MG63 (cell line): ENCODE results near the gene ZNF214. TPM values are rescaled to one million over a fixed set of nuclear protein-coding genes. Genes with fewer than 3 reads are reported as not detected.
"Not testable (repeated sequence)": the region's sequence is repeated elsewhere in the genome, so short reads cannot be mapped to it uniquely, and the experiment has no call there.

Experiments
- DNase-seq: peaks from one replicate; pipeline ENCODE4 v3.0.0-alpha.2; 2020
- H3K27me3 ChIP-seq: fragments of 250-450 bp; sonication (Bioruptor Pico); 2 replicates; pipeline ENCODE4 v1.5.1; 2020; ENCODE audit warnings: mild to moderate bottlenecking, moderate library complexity
- H3K36me3 ChIP-seq: fragments of 250-450 bp; sonication (Bioruptor Pico); 2 replicates; pipeline ENCODE4 v1.5.1; 2020; ENCODE audit warnings: mild to moderate bottlenecking, moderate library complexity
- H3K4me3 ChIP-seq: fragments of 250-450 bp; sonication (Bioruptor Pico); 2 replicates; pipeline ENCODE4 v1.5.1; 2020; ENCODE audit warnings: mild to moderate bottlenecking, moderate library complexity
- H3K9me3 ChIP-seq: fragments of 250-450 bp; sonication (Bioruptor Pico); 2 replicates; pipeline ENCODE4 v1.5.1; 2020; ENCODE audit warnings: mild to moderate bottlenecking, moderate library complexity
- total RNA-seq: library from RNA; depleted of rRNA; stranded (reverse); fragments of >200 nt; shearing (Covaris generic); gene quantifications from 2 replicates; pipeline ENCODE4 v1.2.3, GENCODE V29; 2014; ENCODE audit warnings: low replicate concordance; rRNA removed

Gene ZNF214
- total RNA-seq, 1 experiment from 2014 or later = 1.1 TPM

GRCh38 chr11:6995703-6996102, 24.4 kb downstream of the ZNF214 start:
- no peaks in the 10 kb centered on the region for H3K36me3 ChIP-seq
- no peak for DNase-seq
- no peak overlapping the region for H3K4me3 ChIP-seq
- H3K9me3 ChIP-seq = no peaks in the 10 kb centered on the region
- H3K27me3 ChIP-seq = no peaks in the 10 kb centered on the region

- H3K36me3 ChIP-seq = no peaks in the 10 kb centered on the region
- H3K27me3 ChIP-seq = no peaks in the 10 kb centered on the region
- no peak overlapping the region; the same call in 1 of the 2 replicates for H3K4me3 ChIP-seq
- peak; percentile 69 for DNase-seq
- H3K9me3 ChIP-seq = no peaks in the 10 kb centered on the region
Measured at GRCh38 chr11:6992457-6993417, 27.4 kb downstream of the ZNF214 start.

- DNase-seq = no peak
- no peaks in the 10 kb centered on the region for H3K36me3 ChIP-seq
- no peak overlapping the region for H3K4me3 ChIP-seq
- H3K27me3 ChIP-seq = no peaks in the 10 kb centered on the region
- no peaks in the 10 kb centered on the region for H3K9me3 ChIP-seq
Measured at GRCh38 chr11:6992026-6992425, 28.1 kb downstream of the ZNF214 start.

- no peak overlapping the region for H3K4me3 ChIP-seq
Measured at GRCh38 chr11:6991227-6991626, 28.9 kb downstream of the ZNF214 start.

DNA sequence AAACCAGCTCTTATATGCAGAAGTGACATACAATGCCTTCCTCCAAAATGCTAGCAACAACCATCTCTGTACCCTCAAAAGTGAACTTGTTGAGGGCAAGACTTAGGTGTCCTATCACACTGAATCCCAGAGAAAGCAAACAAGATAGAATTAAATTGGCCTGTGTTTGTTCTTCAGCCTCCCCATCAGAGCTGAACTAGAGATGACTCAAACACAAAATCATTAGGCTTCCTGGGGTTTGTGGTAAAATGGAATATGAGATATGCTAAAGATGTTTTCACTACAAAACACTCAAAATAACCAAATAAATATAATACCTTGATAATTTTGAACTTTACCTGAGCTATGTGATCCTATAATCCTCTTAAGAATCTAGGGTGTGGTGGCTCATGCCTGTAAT, 31.6 kb downstream of the ZNF214 start:
- Histone ChIP-seq H3K27me3 (no peaks in the 10 kb centered on the region), H3K36me3 (no peaks in the 10 kb centered on the region), H3K9me3 (0 out of 2 replicates have a peak, but pooled peaks cover 3% of the 10 kb centered on the region), H3K4me3 (no peak overlapping the region)
- no peak for DNase-seq

More at GRCh38 chr11:6991227-6991626, 28.9 kb downstream of the ZNF214 start:
- Histone ChIP-seq H3K36me3 (no peaks in the 10 kb centered on the region), H3K9me3 (0 out of 2 replicates have a peak, but pooled peaks cover 3% of the 10 kb centered on the region), H3K27me3 (no peaks in the 10 kb centered on the region)
- no peak for DNase-seq

DNA sequence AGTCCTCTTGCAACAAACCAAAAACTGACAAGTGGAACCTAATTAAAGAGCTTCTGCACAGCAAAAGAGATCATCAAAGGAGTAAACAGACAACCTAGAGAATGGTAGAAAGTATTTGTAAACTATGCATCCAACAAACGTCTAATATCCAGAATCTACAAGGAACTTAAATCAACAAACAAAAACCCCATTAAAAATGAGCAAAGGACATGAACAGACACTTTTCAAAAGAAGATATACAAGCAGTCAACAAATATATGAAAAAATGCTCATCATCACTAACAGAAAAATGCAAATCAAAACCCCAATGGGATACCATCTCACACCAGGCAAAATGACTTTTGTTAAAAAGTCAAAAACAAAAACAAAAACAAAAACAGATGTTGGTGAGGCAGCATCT, 33.7 kb downstream of the ZNF214 start:
- 0 out of 2 replicates have a peak, but pooled peaks cover 3% of the 10 kb centered on the region for H3K9me3 ChIP-seq
- H3K36me3 ChIP-seq = no peaks in the 10 kb centered on the region
- DNase-seq = no peak
- H3K4me3 ChIP-seq = no peak overlapping the region
- H3K27me3 ChIP-seq = no peaks in the 10 kb centered on the region

- Histone ChIP-seq H3K4me3 (no peak overlapping the region), H3K27me3 (no peaks in the 10 kb centered on the region), H3K36me3 (no peaks in the 10 kb centered on the region), H3K9me3 (no peaks in the 10 kb centered on the region)
- no peak for DNase-seq
Measured at GRCh38 chr11:6979365-6979764, 40.8 kb downstream of the ZNF214 start.

- H3K9me3 ChIP-seq, H3K4me3 ChIP-seq, H3K27me3 ChIP-seq, H3K36me3 ChIP-seq: not testable (repeated sequence)
- DNase-seq = peak; percentile 15
Measured at GRCh38 chr11:6969854-6970253, 50.3 kb downstream of the ZNF214 start.

DNA sequence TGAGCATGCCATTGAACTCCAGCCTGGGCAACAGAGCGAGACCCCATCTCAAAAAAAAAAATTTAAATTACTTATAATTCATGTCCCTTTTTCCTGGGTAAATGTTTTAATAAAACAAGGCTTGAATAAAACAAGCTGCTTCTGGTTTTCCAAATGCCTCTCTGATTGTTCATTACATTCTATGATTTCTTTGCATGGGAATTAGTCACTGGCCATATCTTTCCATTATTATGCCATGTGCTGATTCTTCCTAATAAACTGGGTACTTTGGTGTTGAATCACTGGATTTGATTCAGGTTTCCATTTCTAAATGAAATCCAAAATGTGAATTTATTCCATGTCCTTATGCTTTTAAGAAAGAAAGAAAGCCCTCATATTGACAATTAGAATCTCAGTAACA, 51.3 kb downstream of the ZNF214 start:
- Histone ChIP-seq H3K27me3 (no peaks in the 10 kb centered on the region), H3K9me3 (peaks cover 4% of the 10 kb centered on the region; the same call in 1 of the 2 replicates), H3K36me3 (no peaks in the 10 kb centered on the region), H3K4me3 (no peak overlapping the region)
- no peak for DNase-seq

- Histone ChIP-seq H3K36me3 (no peaks in the 10 kb centered on the region), H3K4me3 (no peak overlapping the region), H3K27me3 (no peaks in the 10 kb centered on the region), H3K9me3 (peaks cover 4% of the 10 kb centered on the region; the same call in 1 of the 2 replicates)
- DNase-seq = no peak
Measured at GRCh38 chr11:6962673-6963072, 57.5 kb downstream of the ZNF214 start.

DNA sequence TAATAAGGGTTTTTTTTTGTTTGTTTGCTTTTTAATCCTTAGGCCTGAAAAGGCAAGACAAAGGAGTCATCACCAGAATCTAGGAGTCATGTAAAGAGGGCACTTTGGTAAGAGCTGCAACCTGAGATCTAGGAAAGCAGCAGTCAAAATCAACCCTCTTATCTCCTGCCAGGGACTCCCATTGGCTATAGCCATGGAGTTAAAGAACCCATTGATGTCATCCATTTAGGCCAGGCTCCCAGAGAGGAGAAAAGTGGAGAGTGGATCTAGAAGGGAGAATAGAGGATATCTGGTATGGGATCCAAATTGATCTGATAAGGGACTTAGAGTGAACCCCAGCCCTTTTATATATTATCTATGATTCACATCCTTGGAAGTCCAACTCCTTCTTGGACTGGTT, 58.0 kb downstream of the ZNF214 start:
- no peak overlapping the region for H3K4me3 ChIP-seq
- no peaks in the 10 kb centered on the region for H3K27me3 ChIP-seq
- H3K36me3 ChIP-seq = no peaks in the 10 kb centered on the region
- no peak for DNase-seq
- H3K9me3 ChIP-seq = peaks cover 2% of the 10 kb centered on the region; the same call in 1 of the 2 replicates

- not testable (repeated sequence) for H3K4me3 ChIP-seq, H3K36me3 ChIP-seq, H3K27me3 ChIP-seq, DNase-seq, H3K9me3 ChIP-seq
Measured at GRCh38 chr11:6954248-6954647, 65.9 kb downstream of the ZNF214 start.

Other genes starting within 250 kb of the ZNF214 start
- 0.33 TPM in 1 of 2 replicates, not detected in the other for gene OR2AG2, start 248.4 kb downstream of the ZNF214 start, total RNA-seq
- not detected in 2 replicates for gene OR2AG1, start 237.3 kb downstream of the ZNF214 start, total RNA-seq
- gene OR6A2, start 220.7 kb downstream of the ZNF214 start, total RNA-seq = not detected in 2 replicates
- gene OR10A5, start 174.7 kb downstream of the ZNF214 start, total RNA-seq = not detected in 2 replicates
- gene OR10A2, start 157.3 kb downstream of the ZNF214 start, total RNA-seq = not detected in 2 replicates
- gene OR10A4, start 143.7 kb downstream of the ZNF214 start, total RNA-seq = not detected in 2 replicates
- not detected in 2 replicates for gene OR2D2, start 127.8 kb downstream of the ZNF214 start, total RNA-seq
- not detected in 2 replicates for gene OR2D3, start 99.3 kb downstream of the ZNF214 start, total RNA-seq
- 6.2 and 8.0 TPM in 2 replicates for gene ZNF215, start 93.9 kb downstream of the ZNF214 start, total RNA-seq
- gene NLRP14, start 133 bp upstream of the ZNF214 start, total RNA-seq = 0.12 TPM in 1 of 2 replicates, not detected in the other
- not detected in 2 replicates for gene RBMXL2, start 68.7 kb upstream of the ZNF214 start, total RNA-seq
- gene SYT9, start 231.6 kb upstream of the ZNF214 start, total RNA-seq = 0.23 TPM in 1 of 2 replicates, not detected in the other